ENCODE results near the gene DNAI1.

DNA sequence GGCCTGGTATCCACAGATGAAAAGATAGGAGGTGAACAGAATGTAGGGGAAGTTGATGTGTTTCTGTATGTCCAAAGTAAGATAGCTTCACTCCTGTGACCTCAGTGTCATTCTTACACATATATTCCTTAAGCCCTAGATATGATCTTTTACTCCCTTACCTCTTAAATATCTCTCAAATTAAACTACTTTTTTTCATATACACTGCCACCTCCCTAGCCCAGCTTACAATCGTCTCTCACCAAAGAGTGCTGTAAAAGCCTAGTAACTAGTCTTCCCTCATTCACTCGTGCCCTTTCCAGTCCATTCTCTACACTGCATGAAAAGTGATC lies 5.3 kb downstream of the DNAI1 start:
- TF ChIP-seq, protein P1, sequence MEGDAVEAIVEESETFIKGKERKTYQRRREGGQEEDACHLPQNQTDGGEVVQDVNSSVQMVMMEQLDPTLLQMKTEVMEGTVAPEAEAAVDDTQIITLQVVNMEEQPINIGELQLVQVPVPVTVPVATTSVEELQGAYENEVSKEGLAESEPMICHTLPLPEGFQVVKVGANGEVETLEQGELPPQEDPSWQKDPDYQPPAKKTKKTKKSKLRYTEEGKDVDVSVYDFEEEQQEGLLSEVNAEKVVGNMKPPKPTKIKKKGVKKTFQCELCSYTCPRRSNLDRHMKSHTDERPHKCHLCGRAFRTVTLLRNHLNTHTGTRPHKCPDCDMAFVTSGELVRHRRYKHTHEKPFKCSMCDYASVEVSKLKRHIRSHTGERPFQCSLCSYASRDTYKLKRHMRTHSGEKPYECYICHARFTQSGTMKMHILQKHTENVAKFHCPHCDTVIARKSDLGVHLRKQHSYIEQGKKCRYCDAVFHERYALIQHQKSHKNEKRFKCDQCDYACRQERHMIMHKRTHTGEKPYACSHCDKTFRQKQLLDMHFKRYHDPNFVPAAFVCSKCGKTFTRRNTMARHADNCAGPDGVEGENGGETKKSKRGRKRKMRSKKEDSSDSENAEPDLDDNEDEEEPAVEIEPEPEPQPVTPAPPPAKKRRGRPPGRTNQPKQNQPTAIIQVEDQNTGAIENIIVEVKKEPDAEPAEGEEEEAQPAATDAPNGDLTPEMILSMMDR (conservative IDR thresholded peaks at IDR 0.05 in 1 of 2, IDR thresholded peaks at IDR 0.05 in 1 of 2; ENCODE audit: extremely low read depth in 1 of 2, insufficient read depth in 1 of 2, low read depth in 1 of 2, low read length in 2 of 2) = no peak
- TF ChIP-seq EZH2 (IDR thresholded peaks at IDR 0.05; ENCODE audit: borderline replicate concordance, low read length) = no peak
